ENCODE data around the gene SLC39A12.

DNA sequence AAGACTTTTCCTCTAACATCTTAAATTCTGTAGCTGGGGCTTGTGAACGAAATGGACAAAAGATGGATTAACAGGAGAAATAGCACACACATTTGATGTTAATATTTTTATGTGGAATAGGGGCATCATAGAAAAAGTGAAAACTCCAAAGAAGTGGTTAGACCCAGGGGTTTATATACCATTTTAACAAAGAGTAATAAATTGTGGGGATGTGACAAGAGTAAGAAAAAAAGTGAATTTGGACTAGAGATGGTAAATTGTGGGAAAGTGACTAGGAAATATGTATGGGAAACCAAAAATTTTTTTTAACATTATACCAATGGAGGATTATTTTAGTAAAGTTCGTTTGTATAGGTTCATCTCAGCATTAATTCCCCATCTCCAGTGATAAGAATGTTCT is 8.2 kb downstream of the SLC39A12 start:
- TF ChIP-seq CTCF (IDR thresholded peaks at IDR 0.05) (no peak), EP300 (IDR thresholded peaks at IDR 0.05; ENCODE audit: borderline replicate concordance in 1 of 2, low read depth in 1 of 2, low read length in 1 of 2) (no peak)
- TF ChIP-seq, protein P1, sequence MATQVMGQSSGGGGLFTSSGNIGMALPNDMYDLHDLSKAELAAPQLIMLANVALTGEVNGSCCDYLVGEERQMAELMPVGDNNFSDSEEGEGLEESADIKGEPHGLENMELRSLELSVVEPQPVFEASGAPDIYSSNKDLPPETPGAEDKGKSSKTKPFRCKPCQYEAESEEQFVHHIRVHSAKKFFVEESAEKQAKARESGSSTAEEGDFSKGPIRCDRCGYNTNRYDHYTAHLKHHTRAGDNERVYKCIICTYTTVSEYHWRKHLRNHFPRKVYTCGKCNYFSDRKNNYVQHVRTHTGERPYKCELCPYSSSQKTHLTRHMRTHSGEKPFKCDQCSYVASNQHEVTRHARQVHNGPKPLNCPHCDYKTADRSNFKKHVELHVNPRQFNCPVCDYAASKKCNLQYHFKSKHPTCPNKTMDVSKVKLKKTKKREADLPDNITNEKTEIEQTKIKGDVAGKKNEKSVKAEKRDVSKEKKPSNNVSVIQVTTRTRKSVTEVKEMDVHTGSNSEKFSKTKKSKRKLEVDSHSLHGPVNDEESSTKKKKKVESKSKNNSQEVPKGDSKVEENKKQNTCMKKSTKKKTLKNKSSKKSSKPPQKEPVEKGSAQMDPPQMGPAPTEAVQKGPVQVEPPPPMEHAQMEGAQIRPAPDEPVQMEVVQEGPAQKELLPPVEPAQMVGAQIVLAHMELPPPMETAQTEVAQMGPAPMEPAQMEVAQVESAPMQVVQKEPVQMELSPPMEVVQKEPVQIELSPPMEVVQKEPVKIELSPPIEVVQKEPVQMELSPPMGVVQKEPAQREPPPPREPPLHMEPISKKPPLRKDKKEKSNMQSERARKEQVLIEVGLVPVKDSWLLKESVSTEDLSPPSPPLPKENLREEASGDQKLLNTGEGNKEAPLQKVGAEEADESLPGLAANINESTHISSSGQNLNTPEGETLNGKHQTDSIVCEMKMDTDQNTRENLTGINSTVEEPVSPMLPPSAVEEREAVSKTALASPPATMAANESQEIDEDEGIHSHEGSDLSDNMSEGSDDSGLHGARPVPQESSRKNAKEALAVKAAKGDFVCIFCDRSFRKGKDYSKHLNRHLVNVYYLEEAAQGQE (IDR thresholded peaks at IDR 0.05; ENCODE audit: low read depth, low read length), result no peak

Data from SK-N-SH (cell line).